HG02981 (cell line): ENCODE data around the gene SFXN4.
"Not testable (repeated sequence)": the region's sequence is repeated elsewhere in the genome, so short reads cannot be mapped to it uniquely, and the experiment has no call there.

Experiments
- ATAC-seq: cut with Tn5 transposase; IDR thresholded peaks from one replicate; pipeline ENCODE4 v1.9.1; 2021; ENCODE audit warnings: mild to moderate bottlenecking, moderate library complexity; ENCODE audit not compliant: unreplicated experiment

SFXN4 gene

GRCh38 chr10:119190954-119191785 lies 25.7 kb upstream of the SFXN4 start:
- ATAC-seq = no peak

DNA sequence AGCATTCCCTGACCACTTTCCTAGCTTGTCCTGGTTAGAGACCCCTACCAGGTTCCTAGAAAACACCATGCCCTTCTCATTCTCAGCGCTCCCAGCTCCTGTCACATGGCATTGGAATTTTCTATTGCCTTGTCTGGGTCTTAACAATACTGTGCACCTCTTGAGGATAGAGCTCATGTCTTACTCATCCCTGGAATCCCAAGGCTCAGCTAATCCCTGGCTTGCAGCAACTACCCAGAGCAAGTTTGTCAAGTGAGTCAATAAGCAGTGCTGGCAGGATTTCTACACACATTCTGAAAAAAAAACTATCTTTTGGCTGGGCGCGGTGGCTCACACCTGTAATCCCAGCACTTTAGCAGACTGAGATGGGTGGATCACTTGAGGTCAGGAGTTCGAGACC lies 24.8 kb upstream of the SFXN4 start:
- no peak for ATAC-seq

- ATAC-seq = peak; percentile 56
These were observed 24.3 kb upstream of the SFXN4 start for GRCh38 chr10:119189811-119190282.

DNA sequence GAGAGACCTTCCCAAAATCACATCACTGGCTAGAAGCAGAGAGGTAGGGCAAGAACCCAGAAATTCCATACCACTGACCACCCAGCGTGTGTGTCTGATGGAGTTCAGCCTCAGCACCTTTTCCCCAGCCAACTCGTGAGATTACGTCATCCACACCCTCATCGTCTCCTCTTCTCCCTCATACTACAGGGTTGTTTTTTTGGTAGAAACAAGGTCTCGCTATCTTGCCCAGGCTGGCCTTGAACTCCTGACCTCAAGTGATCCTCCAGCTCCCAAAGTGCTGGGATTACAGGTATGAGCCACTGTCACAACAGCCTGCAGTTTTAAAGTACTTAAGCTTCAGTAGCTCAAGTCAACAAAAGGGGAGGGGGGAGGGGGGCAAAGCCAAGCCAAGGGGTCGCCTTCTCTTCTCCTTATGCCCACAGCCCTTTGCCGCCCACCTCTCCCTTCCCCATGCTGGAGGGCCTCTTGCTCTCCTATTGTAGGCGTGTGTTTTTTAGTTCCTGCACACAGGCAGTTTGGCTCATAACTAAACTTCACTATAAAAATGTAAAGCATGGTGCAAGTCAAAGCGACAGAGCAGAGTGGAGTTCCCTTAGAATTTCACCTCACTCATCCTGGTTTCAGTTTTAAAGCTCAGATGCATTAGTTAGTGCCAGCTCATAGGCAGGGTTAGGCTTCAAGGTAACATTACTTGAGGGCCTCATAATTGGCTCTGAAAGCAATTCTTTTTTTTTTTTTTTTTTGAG lies 18.3 kb upstream of the SFXN4 start:
- no peak for ATAC-seq

DNA sequence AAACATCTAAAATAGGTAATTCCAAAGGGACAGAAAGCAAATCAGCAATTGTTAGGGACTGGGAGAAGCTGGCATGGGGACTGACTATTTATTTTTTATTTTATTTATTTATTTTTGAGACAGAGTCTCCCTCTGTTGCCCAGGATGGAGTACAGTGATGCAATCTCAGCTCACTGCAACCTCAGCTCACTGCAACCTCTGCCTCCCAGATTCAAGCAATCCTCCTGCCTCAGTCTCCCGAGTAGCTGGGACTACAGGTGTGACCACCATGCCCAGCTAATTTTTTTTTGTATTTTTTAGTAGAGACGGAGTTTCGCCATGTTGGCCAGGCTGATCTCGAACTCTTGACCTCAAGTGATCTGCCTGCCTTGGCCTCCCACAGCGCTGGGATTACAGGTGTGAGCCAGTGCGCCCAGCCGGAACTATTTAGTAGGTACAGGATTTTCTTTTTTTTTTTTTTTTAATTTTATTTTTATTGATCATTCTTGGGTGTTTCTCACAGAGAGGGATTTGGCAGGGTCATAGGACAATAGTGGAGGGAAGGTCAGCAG lies 15.4 kb upstream of the SFXN4 start:
- not testable (repeated sequence) for ATAC-seq

GRCh38 chr10:119178372-119179119 lies 13.0 kb upstream of the SFXN4 start, which contains the start of gene PRDX3:
TSS of gene PRDX3 (minus strand) at chr10:119178812. CDS start at chr10:119178790, 22 bp downstream.
- peak; percentile 93 for ATAC-seq

DNA sequence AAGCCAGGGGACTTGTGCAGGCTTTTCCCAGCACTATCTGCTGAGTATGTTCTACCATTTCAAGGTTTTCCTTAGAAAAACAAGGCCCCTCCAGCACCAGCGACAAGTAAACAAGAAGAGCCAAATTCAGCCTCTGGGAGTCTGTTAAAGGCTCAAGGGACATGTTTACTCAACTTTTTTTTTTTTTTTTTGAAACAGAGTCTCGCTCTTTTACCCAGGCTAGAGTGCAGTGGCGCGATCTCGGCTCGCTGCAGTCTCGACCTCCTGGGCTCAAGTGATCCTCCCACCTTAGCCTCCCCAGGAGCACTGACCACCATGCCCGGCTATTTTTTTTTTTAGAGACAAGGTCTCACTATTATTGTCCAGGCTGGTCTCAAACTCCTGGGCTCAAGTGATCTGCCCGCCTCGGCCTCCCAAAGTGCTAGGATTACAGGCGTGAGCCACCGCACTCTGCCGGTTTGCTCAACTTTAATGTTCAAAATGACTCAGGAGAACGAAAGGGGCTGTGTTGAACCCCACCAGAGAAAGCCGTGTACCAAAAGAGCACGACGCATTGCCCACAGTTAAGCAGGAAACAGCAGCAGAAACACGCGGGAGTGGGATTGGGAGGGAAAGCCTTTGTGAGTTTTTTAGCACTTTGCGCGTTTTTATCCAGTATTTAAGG lies 12.3 kb upstream of the SFXN4 start:
- ATAC-seq = peak; percentile 26

GRCh38 chr10:119176166-119176565 lies 10.7 kb upstream of the SFXN4 start:
- ATAC-seq = no peak

DNA sequence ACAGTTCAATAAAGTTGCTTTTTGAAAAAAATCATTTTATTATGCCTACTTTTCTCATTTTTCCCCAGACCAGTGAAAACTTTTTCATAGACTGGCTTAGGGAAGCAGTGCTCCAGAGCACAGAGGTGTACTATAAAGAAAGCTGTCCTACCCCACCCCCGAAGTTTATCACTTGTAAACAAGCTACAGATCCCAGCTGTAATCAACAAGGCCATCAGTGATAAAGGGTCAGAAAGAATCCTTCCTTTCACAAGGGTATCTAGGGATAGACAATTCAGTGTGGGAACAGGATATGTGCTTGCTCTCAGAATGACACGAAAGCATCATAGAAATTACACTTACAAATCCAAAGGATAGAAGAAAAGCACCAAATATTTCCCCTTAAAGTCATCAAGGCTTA lies 8.6 kb upstream of the SFXN4 start:
- ATAC-seq = no peak

GRCh38 chr10:119167041-119167440 lies 1.5 kb upstream of the SFXN4 start:
- no peak for ATAC-seq

DNA sequence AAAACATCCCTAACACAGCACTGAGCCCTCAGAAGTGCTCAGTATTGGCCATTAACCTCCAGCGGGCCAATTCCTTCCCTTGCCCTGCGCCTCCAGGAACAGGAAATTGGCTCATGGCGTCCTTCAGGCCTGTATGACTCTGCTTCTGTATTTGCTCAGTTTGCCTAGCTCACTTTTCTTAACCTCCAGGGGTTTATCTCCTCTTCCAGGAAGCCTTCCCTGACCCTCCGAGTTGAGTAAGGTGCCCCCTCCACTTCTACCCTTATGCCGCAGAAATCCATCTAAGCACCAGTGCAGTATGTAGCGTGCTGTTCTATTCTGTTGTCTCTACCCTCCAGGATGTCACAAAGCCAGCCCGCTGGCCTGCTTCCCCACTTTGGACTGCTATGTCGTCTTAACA lies 1.1 kb upstream of the SFXN4 start:
- ATAC-seq = no peak

GRCh38 chr10:119166118-119166500 lies 595 bp upstream of the SFXN4 start:
- no peak for ATAC-seq

DNA sequence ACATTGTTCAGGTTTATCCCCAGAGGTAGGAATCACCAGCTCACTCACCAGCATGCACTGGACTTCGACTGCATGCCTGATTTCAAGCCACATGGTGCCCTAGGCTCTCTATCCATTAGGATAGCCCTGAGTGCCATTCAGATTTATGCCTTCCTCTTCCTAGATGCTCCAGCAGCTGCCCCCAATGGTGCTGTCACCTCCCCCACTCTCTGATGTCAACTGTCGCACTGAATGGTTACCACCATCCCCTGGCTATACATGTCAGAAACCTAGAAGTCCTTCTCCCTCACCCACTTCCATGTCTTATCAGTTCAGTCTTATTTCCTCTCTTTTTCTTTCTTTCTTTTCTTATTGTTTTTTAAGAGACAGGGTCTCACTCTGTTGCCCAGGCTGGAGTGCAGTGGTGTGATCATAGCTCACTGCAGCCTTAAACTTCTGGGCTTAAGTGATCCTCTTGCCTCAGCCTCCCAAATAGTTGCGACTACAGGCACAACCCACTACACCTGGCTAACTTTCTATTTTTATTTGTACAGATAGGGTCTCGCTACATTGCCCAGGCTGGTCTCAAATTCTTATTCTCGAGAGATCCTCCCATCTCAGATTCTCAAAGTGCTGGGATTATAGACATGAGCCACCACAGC lies 2.9 kb downstream of the SFXN4 start:
- ATAC-seq = no peak

GRCh38 chr10:119161680-119162451 lies 3.6 kb downstream of the SFXN4 start:
- no peak for ATAC-seq

GRCh38 chr10:119159332-119159731 lies 6.2 kb downstream of the SFXN4 start:
- no peak for ATAC-seq

GRCh38 chr10:119153661-119154060 lies 11.9 kb downstream of the SFXN4 start:
- ATAC-seq = no peak

DNA sequence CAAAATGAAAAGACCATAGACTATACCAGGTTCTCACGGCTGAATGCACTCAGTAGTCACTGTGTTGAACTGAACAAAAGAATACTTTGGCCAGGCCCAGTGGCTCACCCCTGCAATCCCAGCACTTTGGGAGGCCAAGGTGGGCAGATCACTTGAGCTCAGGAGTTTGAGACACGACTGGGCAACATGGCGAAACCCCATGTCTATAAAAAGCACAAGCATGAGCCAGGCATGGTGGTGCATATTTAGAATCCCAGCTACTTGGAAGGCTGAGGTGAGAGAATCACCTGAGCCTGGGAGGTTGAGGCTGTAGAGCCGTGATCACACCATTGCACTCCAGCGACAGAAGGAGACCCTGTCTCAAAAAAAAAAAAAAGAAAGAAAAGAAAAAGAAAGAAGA lies 12.5 kb downstream of the SFXN4 start:
- ATAC-seq = no peak

DNA sequence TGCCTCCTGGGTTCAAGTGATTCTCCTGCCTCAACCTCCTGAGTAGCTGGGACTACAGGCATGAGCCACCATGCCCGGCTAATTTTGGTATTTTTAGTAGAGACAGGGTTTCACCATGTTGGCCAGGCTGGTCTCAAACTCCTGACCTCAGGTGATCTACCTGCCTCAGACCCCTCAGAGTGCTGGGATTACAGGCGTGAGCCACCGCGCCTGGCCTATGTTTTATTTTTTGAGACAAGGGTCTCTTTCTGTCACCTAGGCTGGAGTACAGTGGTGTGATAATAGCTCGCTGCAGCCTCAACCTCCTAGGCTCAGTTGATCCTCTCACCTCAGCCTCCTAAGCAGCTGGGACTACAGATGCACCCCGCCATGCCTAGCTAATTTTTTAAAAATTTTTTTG lies 13.9 kb downstream of the SFXN4 start:
- ATAC-seq = not testable (repeated sequence)

DNA sequence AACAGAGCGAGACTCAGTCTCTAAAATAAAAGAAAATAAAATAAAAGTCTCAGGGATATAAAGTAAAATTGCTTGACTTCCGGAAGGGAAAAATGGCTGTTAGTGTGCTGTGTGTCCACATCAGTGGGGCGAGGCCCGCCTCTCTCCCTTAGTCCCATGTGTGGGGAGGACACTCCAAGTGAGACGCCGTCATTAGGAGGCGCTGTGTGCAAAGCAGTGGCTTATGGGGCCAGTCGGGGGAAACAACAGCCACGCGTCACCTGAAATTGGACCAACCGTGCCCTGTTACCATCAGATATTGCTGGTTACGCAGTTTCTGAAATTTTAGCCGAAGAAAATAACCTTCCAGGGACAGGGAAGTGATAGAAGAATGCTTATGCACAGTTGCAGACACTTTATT lies 15.8 kb downstream of the SFXN4 start:
- no peak for ATAC-seq
